ENCODE measurements around the gene TRIO. TPM values are rescaled to one million over a fixed set of nuclear protein-coding genes. Genes with fewer than 3 reads are reported as not detected.
A peak's percentile ranks its signal among the peaks of the same experiment; 100 is the strongest.

Gene TRIO
- total and polyA plus RNA-seq, 2 donors (not counting 3 experiments of a cell fraction or from before 2014, with no cell fraction given), result 82.9 to 248 TPM

- Histone ChIP-seq H4K20me1 (replicated peaks; ENCODE audit: control insufficient read depth, extremely low read depth, insufficient read depth, low read length) (no peaks in the 10 kb centered on the region), H3K27ac (ENCODE audit: insufficient read depth, low read depth, low read length) (no peak overlapping the region), H3K4me2 (ENCODE audit: insufficient read depth, low read length) (no peak overlapping the region), H2AFZ (ENCODE audit: low read depth, low read length) (no peak overlapping the region), H3K4me1 (ENCODE audit: control insufficient read depth, extremely low read depth, insufficient read depth, low read length) (peaks cover 42% of the 10 kb centered on the region), H3K9me3 (replicated peaks; ENCODE audit: control insufficient read depth, insufficient read depth, low read length) (no peaks in the 10 kb centered on the region), H3K4me3 (replicated peaks in 1 of 3; ENCODE audit: insufficient read depth in 1 of 3, low read depth in 1 of 3, low read length in 3 of 3) (no peak overlapping the region), H3K9ac (replicated peaks; ENCODE audit: extremely low read depth, insufficient read depth, low read length) (no peak overlapping the region), H3K27me3 (ENCODE audit: control insufficient read depth in 2 of 2, insufficient read depth in 2 of 2, low read length in 2 of 2) (no peaks in the 10 kb centered on the region), H3K79me2 (ENCODE audit: control insufficient read depth, insufficient read depth, low read length) (peaks cover 11% of the 10 kb centered on the region), H3K36me3 (ENCODE audit: control insufficient read depth in 2 of 2, extremely low read depth in 1 of 2, insufficient read depth in 2 of 2, low read length in 2 of 2) (peaks cover 8 to 13% of the 10 kb centered on the region in 2 experiments), H3K9me1 (replicated peaks; ENCODE audit: control insufficient read depth, extremely low read depth, insufficient read depth, low read length) (no peaks in the 10 kb centered on the region)
- FAIRE-seq, result no peak
- BruUV-seq (replicated peaks), result no TSS peak
- intact Hi-C loops (cut with micrococcal nuclease) (loop anchor here (5.0 kb wide), 2 partner anchors 66 to 616 kb away; no protein-coding TSS in a partner anchor), dilution Hi-C loops (cut with MboI; ENCODE audit: extremely low pct_ligation_motif_present, low sequenced_read_pairs) (loop anchor here (25.0 kb wide), 1 partner anchor 241 kb away; no protein-coding TSS in a partner anchor)
- no peak for TF ChIP-seq MYC (IDR thresholded peaks at IDR 0.05; ENCODE audit: low read depth, low read length)
- TF ChIP-seq POLR2A (IDR thresholded peaks at IDR 0.05; ENCODE audit: low read depth, low read length), result no peak
- no peak for TF ChIP-seq POLR2AphosphoS5 (IDR thresholded peaks at IDR 0.05; ENCODE audit: insufficient read depth, low read depth, low read length)
- TF ChIP-seq GATA2 (IDR thresholded peaks at IDR 0.05; ENCODE audit: insufficient read depth, insufficient read length, low read depth, low read length), result no peak
- TF ChIP-seq FOS (IDR thresholded peaks at IDR 0.05; ENCODE audit: borderline replicate concordance, insufficient read depth, low read length), result no peak
- ChIA-PET POLR2A (no interaction called here), CTCF (interaction anchor here (0.7 to 7.2 kb wide), 3 partner anchors 48 to 551 kb away, joined by 3 to 177 read pairs (median 3); no protein-coding TSS in a partner anchor)
- DNase-seq (ENCODE audit: low read depth, low spot score), result no peak
Observed at GRCh38 chr5:14396066-14396465, 252.9 kb downstream of the TRIO start.

GRCh38 chr5:14396737-14397136, 253.6 kb downstream of the TRIO start:
- Histone ChIP-seq H3K36me3 (ENCODE audit: control insufficient read depth in 2 of 2, extremely low read depth in 1 of 2, insufficient read depth in 2 of 2, low read length in 2 of 2) (peaks cover 8 to 12% of the 10 kb centered on the region in 2 experiments), H3K9ac (replicated peaks; ENCODE audit: extremely low read depth, insufficient read depth, low read length) (no peak overlapping the region), H4K20me1 (replicated peaks; ENCODE audit: control insufficient read depth, extremely low read depth, insufficient read depth, low read length) (no peaks in the 10 kb centered on the region), H3K4me2 (ENCODE audit: insufficient read depth, low read length) (no peak overlapping the region), H3K9me3 (replicated peaks; ENCODE audit: control insufficient read depth, insufficient read depth, low read length) (no peaks in the 10 kb centered on the region), H3K9me1 (replicated peaks; ENCODE audit: control insufficient read depth, extremely low read depth, insufficient read depth, low read length) (no peaks in the 10 kb centered on the region), H3K27ac (ENCODE audit: insufficient read depth, low read depth, low read length) (no peak overlapping the region), H3K79me2 (ENCODE audit: control insufficient read depth, insufficient read depth, low read length) (peaks cover 17% of the 10 kb centered on the region), H3K4me3 (replicated peaks in 1 of 3; ENCODE audit: insufficient read depth in 1 of 3, low read depth in 1 of 3, low read length in 3 of 3) (no peak overlapping the region), H3K27me3 (ENCODE audit: control insufficient read depth in 2 of 2, insufficient read depth in 2 of 2, low read length in 2 of 2) (no peaks in the 10 kb centered on the region), H3K4me1 (ENCODE audit: control insufficient read depth, extremely low read depth, insufficient read depth, low read length) (peaks cover 42% of the 10 kb centered on the region), H2AFZ (ENCODE audit: low read depth, low read length) (no peak overlapping the region)
- FAIRE-seq, result no peak
- POLR2A ChIA-PET, result no interaction called here
- BruUV-seq (replicated peaks), result no TSS peak
- intact Hi-C loops (cut with micrococcal nuclease), result loop anchor here (5.0 kb wide), 2 partner anchors 66 to 616 kb away; no protein-coding TSS in a partner anchor
- DNase-seq (ENCODE audit: low read depth, low spot score), result peak; percentile 16
- no peak for TF ChIP-seq JUN (IDR thresholded peaks at IDR 0.05; ENCODE audit: borderline replicate concordance, insufficient read depth, insufficient read length, low read depth)
- TF ChIP-seq EZH2 (IDR thresholded peaks at IDR 0.05; ENCODE audit: borderline replicate concordance, low read depth, low read length, severe bottlenecking), result no peak
- TF ChIP-seq POLR2AphosphoS5 (IDR thresholded peaks at IDR 0.05; ENCODE audit: insufficient read depth, low read depth, low read length), result no peak
- no peak for TF ChIP-seq GATA2 (IDR thresholded peaks at IDR 0.05; ENCODE audit: insufficient read depth, insufficient read length, low read depth, low read length)
- no peak for TF ChIP-seq MAX (IDR thresholded peaks at IDR 0.05; ENCODE audit: insufficient read depth, insufficient read length)
- no peak for TF ChIP-seq CTCF (IDR thresholded peaks at IDR 0.05; ENCODE audit: extremely low read depth in 1 of 2, insufficient read depth in 1 of 2, low read depth in 1 of 2, low read length in 2 of 2)
- TF ChIP-seq FOS (IDR thresholded peaks at IDR 0.05; ENCODE audit: borderline replicate concordance, insufficient read depth, low read length), result no peak
- TF ChIP-seq POLR2A (IDR thresholded peaks at IDR 0.05; ENCODE audit: low read depth, low read length), result no peak
- TF ChIP-seq MYC (IDR thresholded peaks at IDR 0.05; ENCODE audit: low read depth, low read length), result no peak
- dilution Hi-C loops (cut with MboI; ENCODE audit: extremely low pct_ligation_motif_present, low sequenced_read_pairs), result loop anchor here (25.0 kb wide), 1 partner anchor 241 kb away; no protein-coding TSS in a partner anchor
- CTCF ChIA-PET, result interaction anchor here (1.5 to 7.2 kb wide), 3 partner anchors 11 to 259 kb away, joined by 4 to 177 read pairs (median 4); no protein-coding TSS in a partner anchor
